HEK293 (cell line): Measurements from ENCODE around the gene COBL.

Experiments used
- CTCF ChIA-PET: fragments of 350-600 bp; formaldehyde crosslinking; extraction: SDS; loops from one replicate; lab custom pipeline; 2021; ENCODE audit warnings: antibody characterized with exemption; lab: Yijun Ruan, JAX
- POLR2A ChIA-PET: fragments of 300-600 bp; formaldehyde crosslinking; extraction: SDS; loops from one replicate; lab custom pipeline; 2020; ENCODE audit warnings: antibody characterized with exemption, inconsistent platforms; lab: Yijun Ruan, JAX
- H3K27ac ChIP-seq: fragments of 200-500 bp; sonication (Bioruptor generic); 2 replicates; pipeline ENCODE4 v1.5.1; 2014; ENCODE audit warnings: low read depth, low read length, control low read depth, inconsistent platforms; ENCODE audit errors: extremely low read depth
- H3K36me3 ChIP-seq, 2 experiments: fragments of 200-500 bp in 1 of 2; sonication (Bioruptor generic) in 1 of 2; 1 replicate in 1 of 2; 2 replicates in 1 of 2; pipeline ENCODE4 v1.5.1; 2014 to 2017; ENCODE audit warnings: inconsistent platforms in 2 of 2, low read length in 2 of 2; ENCODE audit not compliant: control insufficient read depth in 2 of 2, insufficient read depth in 1 of 2
- H3K4me1 ChIP-seq: fragments of 200-500 bp; sonication (Bioruptor generic); 2 replicates; pipeline ENCODE4 v1.5.1; 2014; ENCODE audit warnings: mild to moderate bottlenecking, low read length, inconsistent platforms; ENCODE audit not compliant: control insufficient read depth, insufficient read depth
- H3K4me3 ChIP-seq: 2 replicates; pipeline ENCODE4 v1.5.1; 2011; ENCODE audit warnings: low read depth, mild to moderate bottlenecking, control low read depth, low read length, moderate library complexity
- H3K9me3 ChIP-seq: fragments of 200-500 bp; sonication (Bioruptor generic); 2 replicates; pipeline ENCODE4 v1.5.1; 2014; ENCODE audit warnings: low read depth, low read length, inconsistent platforms; ENCODE audit not compliant: control insufficient read depth, insufficient read depth
- CTCF ChIP-seq: fragments of 450-650 bp; formaldehyde crosslinking; IDR thresholded peaks from 2 replicates; pipeline ENCODE4 v1.5.1; 2016; ENCODE audit warnings: missing biosample characterization, missing genetic modification characterization
- GLIS1 ChIP-seq: fragments of 450-650 bp; formaldehyde crosslinking; IDR thresholded peaks from 2 replicates; pipeline ENCODE4 v1.5.1; 2016; ENCODE audit warnings: missing biosample characterization, missing genetic modification characterization
- GLIS2 ChIP-seq: fragments of 450-650 bp; formaldehyde crosslinking; IDR thresholded peaks from 2 replicates; pipeline ENCODE4 v1.5.1; 2016; ENCODE audit warnings: missing biosample characterization, missing genetic modification characterization
- INSM2 ChIP-seq: fragments of 450-650 bp; formaldehyde crosslinking; IDR thresholded peaks from 2 replicates; pipeline ENCODE4 v1.5.1; 2016; ENCODE audit warnings: missing biosample characterization, missing genetic modification characterization
- MZF1 ChIP-seq: fragments of 450-650 bp; formaldehyde crosslinking; IDR thresholded peaks from 2 replicates; pipeline ENCODE4 v1.5.1; 2017; ENCODE audit warnings: missing biosample characterization, missing genetic modification characterization, borderline replicate concordance
- OVOL3 ChIP-seq: fragments of 450-650 bp; formaldehyde crosslinking; IDR thresholded peaks from 2 replicates; pipeline ENCODE4 v1.5.1; 2016; ENCODE audit warnings: missing biosample characterization, missing genetic modification characterization
- ZFP3 ChIP-seq: fragments of 450-650 bp; formaldehyde crosslinking; IDR thresholded peaks from 2 replicates; pipeline ENCODE4 v1.5.1; 2016; ENCODE audit warnings: low read depth, missing biosample characterization, missing genetic modification characterization
- ZFP41 ChIP-seq: fragments of 450-650 bp; formaldehyde crosslinking; IDR thresholded peaks from 2 replicates; pipeline ENCODE4 v1.5.1; 2016; ENCODE audit warnings: missing biosample characterization, missing genetic modification characterization, borderline replicate concordance
- ZNF266 ChIP-seq: fragments of 450-650 bp; formaldehyde crosslinking; IDR thresholded peaks from 2 replicates; pipeline ENCODE4 v1.5.1; 2016; ENCODE audit warnings: missing biosample characterization, missing genetic modification characterization, low read depth
- ZNF341 ChIP-seq: fragments of 450-650 bp; formaldehyde crosslinking; IDR thresholded peaks from 2 replicates; pipeline ENCODE4; 2016; ENCODE audit warnings: low read depth, missing biosample characterization, missing genetic modification characterization
- ZNF404 ChIP-seq: fragments of 450-650 bp; formaldehyde crosslinking; IDR thresholded peaks from 2 replicates; pipeline ENCODE4 v1.5.1; 2017; ENCODE audit warnings: missing biosample characterization, missing genetic modification characterization
- ZNF658 ChIP-seq: fragments of 450-650 bp; formaldehyde crosslinking; IDR thresholded peaks from 2 replicates; pipeline ENCODE4; 2016; ENCODE audit warnings: missing biosample characterization, missing genetic modification characterization
- ZNF768 ChIP-seq: fragments of 450-650 bp; formaldehyde crosslinking; IDR thresholded peaks from 2 replicates; pipeline ENCODE4 v1.5.1; 2018; ENCODE audit warnings: missing biosample characterization, mild to moderate bottlenecking, missing genetic modification characterization
- ZNF837 ChIP-seq: fragments of 450-650 bp; formaldehyde crosslinking; IDR thresholded peaks from 2 replicates; pipeline ENCODE4 v1.5.1; 2016; ENCODE audit warnings: missing biosample characterization, missing genetic modification characterization
- ZSCAN18 ChIP-seq: fragments of 450-650 bp; formaldehyde crosslinking; IDR thresholded peaks from 2 replicates; pipeline ENCODE4 v1.5.1; 2016; ENCODE audit warnings: missing biosample characterization, missing genetic modification characterization
- TF ChIP-seq, protein P1 (sequence below): IDR thresholded peaks from 2 replicates; pipeline ENCODE4 v1.6.1; 2011; ENCODE audit warnings: mild to moderate bottlenecking, low read depth, low read length, borderline replicate concordance
- TF ChIP-seq, protein P2 (sequence below): fragments of 450-650 bp; formaldehyde crosslinking; IDR thresholded peaks from 2 replicates; pipeline ENCODE4 v1.5.1; 2016; ENCODE audit warnings: missing biosample characterization, missing genetic modification characterization
- TF ChIP-seq, protein P3 (sequence below): fragments of 450-650 bp; formaldehyde crosslinking; conservative IDR thresholded peaks from 2 replicates; pipeline ENCODE4 v1.5.1; 2016; ENCODE audit warnings: low read depth, missing biosample characterization, missing genetic modification characterization
- TF ChIP-seq, protein P4 (sequence below): fragments of 450-650 bp; formaldehyde crosslinking; IDR thresholded peaks from 2 replicates; pipeline ENCODE4 v1.5.1; 2016; ENCODE audit warnings: missing biosample characterization, missing genetic modification characterization

Gene COBL

GRCh38 chr7:51274955-51275354 is 41.7 kb downstream of the COBL start:
- H3K4me3 ChIP-seq = no peak overlapping the region
- POLR2A ChIA-PET = no interaction called here
- no peaks in the 10 kb centered on the region for H3K36me3 ChIP-seq
- peaks cover 28% of the 10 kb centered on the region for H3K4me1 ChIP-seq
- no peaks in the 10 kb centered on the region for H3K9me3 ChIP-seq
- CTCF ChIA-PET = no interaction called here
- TF ChIP-seq ZNF658 (tag by site-specific recombination) (no peak), MZF1 (tag by site-specific recombination) (no peak), CTCF (no peak), ZFP3 (tag by site-specific recombination) (no peak), ZNF266 (tag by site-specific recombination) (no peak), ZNF341 (tag by site-specific recombination) (no peak), ZFP41 (tag by site-specific recombination) (no peak), ZNF768 (tag by site-specific recombination) (no peak), ZNF837 (tag by site-specific recombination) (no peak)
- TF ChIP-seq, protein P1, sequence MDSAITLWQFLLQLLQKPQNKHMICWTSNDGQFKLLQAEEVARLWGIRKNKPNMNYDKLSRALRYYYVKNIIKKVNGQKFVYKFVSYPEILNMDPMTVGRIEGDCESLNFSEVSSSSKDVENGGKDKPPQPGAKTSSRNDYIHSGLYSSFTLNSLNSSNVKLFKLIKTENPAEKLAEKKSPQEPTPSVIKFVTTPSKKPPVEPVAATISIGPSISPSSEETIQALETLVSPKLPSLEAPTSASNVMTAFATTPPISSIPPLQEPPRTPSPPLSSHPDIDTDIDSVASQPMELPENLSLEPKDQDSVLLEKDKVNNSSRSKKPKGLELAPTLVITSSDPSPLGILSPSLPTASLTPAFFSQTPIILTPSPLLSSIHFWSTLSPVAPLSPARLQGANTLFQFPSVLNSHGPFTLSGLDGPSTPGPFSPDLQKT = no peak
- no peak overlapping the region for H3K27ac ChIP-seq

DNA sequence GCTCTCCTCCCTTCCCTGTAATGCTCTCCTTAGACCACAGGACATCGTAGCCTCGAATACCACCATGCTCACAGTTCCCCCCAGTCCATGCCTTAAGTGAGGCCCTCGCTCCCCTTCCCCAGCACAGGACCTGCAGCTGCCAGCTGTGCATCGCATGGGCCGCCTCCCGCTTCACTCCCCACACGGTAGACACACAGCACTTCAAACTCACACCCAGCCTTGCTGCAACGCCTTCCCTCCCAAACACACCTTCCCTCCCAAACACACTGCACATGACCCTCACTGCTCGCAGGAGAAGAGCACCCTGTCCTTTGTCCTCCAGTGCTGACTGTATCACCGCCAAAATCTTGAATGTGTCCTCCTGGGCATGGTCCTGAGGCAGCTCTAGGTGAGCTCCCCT is 42.6 kb downstream of the COBL start:
- no peaks in the 10 kb centered on the region for H3K36me3 ChIP-seq
- H3K4me1 ChIP-seq = peaks cover 20% of the 10 kb centered on the region
- CTCF ChIA-PET = interaction anchor here (0.6 kb wide), 1 partner anchor 103 kb away, joined by 3 read pairs; no protein-coding TSS in a partner anchor
- H3K4me3 ChIP-seq = no peak overlapping the region
- POLR2A ChIA-PET = no interaction called here
- no peaks in the 10 kb centered on the region for H3K9me3 ChIP-seq
- H3K27ac ChIP-seq = no peak overlapping the region
- TF ChIP-seq GLIS1 (tag by site-specific recombination) (no peak), ZSCAN18 (tag by site-specific recombination) (no peak), INSM2 (tag by site-specific recombination) (no peak), GLIS2 (tag by site-specific recombination) (no peak), ZNF837 (tag by site-specific recombination) (no peak), OVOL3 (tag by site-specific recombination) (no peak), MZF1 (tag by site-specific recombination) (no peak), ZNF404 (tag by site-specific recombination) (no peak), ZNF341 (tag by site-specific recombination) (no peak)
- TF ChIP-seq, protein P2, sequence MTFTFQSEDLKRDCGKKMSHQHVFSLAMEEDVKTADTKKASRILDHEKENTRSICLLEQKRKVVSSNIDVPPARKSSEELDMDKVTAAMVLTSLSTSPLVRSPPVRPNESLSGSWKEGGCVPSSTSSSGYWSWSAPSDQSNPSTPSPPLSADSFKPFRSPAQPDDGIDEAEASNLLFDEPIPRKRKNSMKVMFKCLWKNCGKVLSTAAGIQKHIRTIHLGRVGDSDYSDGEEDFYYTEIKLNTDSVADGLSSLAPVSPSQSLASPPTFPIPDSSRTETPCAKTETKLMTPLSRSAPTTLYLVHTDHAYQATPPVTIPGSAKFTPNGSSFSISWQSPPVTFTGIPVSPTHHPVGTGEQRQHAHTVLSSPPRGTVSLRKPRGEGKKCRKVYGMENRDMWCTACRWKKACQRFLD = no peak
- TF ChIP-seq, protein P3, sequence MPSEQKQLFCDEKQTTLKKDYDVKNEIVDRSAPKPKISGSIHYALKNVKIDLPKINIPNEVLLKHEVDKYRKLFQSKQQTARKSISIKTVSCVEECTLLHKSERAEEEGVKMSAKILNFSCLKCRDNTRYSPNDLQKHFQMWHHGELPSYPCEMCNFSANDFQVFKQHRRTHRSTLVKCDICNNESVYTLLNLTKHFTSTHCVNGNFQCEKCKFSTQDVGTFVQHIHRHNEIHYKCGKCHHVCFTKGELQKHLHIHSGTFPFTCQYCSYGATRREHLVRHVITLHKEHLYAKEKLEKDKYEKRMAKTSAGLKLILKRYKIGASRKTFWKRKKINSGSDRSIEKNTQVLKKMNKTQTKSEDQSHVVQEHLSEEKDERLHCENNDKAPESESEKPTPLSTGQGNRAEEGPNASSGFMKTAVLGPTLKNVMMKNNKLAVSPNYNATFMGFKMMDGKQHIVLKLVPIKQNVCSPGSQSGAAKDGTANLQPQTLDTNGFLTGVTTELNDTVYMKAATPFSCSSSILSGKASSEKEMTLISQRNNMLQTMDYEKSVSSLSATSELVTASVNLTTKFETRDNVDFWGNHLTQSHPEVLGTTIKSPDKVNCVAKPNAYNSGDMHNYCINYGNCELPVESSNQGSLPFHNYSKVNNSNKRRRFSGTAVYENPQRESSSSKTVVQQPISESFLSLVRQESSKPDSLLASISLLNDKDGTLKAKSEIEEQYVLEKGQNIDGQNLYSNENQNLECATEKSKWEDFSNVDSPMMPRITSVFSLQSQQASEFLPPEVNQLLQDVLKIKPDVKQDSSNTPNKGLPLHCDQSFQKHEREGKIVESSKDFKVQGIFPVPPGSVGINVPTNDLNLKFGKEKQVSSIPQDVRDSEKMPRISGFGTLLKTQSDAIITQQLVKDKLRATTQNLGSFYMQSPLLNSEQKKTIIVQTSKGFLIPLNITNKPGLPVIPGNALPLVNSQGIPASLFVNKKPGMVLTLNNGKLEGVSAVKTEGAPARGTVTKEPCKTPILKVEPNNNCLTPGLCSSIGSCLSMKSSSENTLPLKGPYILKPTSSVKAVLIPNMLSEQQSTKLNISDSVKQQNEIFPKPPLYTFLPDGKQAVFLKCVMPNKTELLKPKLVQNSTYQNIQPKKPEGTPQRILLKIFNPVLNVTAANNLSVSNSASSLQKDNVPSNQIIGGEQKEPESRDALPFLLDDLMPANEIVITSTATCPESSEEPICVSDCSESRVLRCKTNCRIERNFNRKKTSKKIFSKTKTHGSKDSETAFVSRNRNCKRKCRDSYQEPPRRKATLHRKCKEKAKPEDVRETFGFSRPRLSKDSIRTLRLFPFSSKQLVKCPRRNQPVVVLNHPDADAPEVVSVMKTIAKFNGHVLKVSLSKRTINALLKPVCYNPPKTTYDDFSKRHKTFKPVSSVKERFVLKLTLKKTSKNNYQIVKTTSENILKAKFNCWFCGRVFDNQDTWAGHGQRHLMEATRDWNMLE (tag by site-specific recombination) = no peak
- TF ChIP-seq, protein P4, sequence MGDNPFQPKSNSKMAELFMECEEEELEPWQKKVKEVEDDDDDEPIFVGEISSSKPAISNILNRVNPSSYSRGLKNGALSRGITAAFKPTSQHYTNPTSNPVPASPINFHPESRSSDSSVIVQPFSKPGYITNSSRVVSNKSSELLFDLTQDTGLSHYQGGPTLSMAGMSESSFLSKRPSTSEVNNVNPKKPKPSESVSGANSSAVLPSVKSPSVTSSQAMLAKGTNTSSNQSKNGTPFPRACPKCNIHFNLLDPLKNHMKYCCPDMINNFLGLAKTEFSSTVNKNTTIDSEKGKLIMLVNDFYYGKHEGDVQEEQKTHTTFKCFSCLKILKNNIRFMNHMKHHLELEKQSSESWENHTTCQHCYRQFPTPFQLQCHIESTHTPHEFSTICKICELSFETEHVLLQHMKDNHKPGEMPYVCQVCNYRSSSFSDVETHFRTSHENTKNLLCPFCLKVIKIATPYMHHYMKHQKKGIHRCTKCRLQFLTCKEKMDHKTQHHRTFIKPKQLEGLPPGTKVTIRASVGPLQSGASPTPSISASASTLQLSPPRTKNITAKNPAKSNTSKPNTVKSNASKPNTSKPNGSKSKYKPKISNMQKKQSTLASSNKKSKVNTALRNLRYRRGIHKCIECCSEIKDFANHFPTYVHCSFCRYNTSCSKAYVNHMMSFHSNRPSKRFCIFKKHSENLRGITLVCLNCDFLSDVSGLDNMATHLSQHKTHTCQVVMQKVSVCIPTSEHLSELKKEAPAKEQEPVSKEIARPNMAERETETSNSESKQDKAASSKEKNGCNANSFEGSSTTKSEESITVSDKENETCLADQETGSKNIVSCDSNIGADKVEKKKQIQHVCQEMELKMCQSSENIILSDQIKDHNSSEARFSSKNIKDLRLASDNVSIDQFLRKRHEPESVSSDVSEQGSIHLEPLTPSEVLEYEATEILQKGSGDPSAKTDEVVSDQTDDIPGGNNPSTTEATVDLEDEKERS (tag by site-specific recombination) = no peak
